Left cardiac atrium (tissue), 4 donors: Measurements from ENCODE around the gene DGLUCY. TPM values are rescaled to one million over a fixed set of nuclear protein-coding genes. Genes with fewer than 3 reads are reported as not detected.
"Not testable (repeated sequence)": the region's sequence is repeated elsewhere in the genome, so short reads cannot be mapped to it uniquely, and the experiment has no call there.

Source experiments
- ATAC-seq, 2 donors: fragments of 200-7000 bp; cut with Tn5 transposase; one replicate each; pipeline ENCODE4 v1.9.1; 2020; ENCODE audit warnings: mild to moderate bottlenecking in 2 of 2, moderate library complexity in 2 of 2
- DNase-seq: peaks from one replicate; pipeline ENCODE4 v3.0.0-alpha.2; 2020
- intact Hi-C, 2 donors: fragments of 100-400 bp; cut with DNase I; formaldehyde crosslinking; loops; one replicate each; pipeline versions ENCODE4 v1.14.1 to v1.15.1; 2022 to 2023
- total RNA-seq, 2 donors: library from RNA; stranded (reverse); fragmentation: NEBNext Ultra II Directional; extraction: Animal tissue kit (Norgen Biotek cat#: 25700); gene quantifications; one replicate each; pipeline ENCODE4 v1.2.1, GENCODE V29; 2021
- donor health status: DM: no; HTN: yes; CAD: no.
- donor health status: DM: no; HTN: yes; CAD: no; lungs with severe emphysema.
- donor health status: DM: yes; HTN: yes; CAD: no.
- donor health status: Dilated cardiomyopathy.

DGLUCY gene
- total RNA-seq, 2 donors from 2014 or later: 110 to 129 TPM

GRCh38 chr14:91156877-91157276 is 43.0 kb downstream of the DGLUCY start:
- intact Hi-C loops, DNase-seq, ATAC-seq: not testable (repeated sequence)

GRCh38 chr14:91158091-91158790 is 44.4 kb downstream of the DGLUCY start:
- intact Hi-C loops: no loop called here
- ATAC-seq (peak; percentile 64 to 66), DNase-seq (no peak)

- ATAC-seq: no peak
- intact Hi-C loops: no loop called here
- no peak for DNase-seq
Measured at GRCh38 chr14:91159182-91159581, 45.3 kb downstream of the DGLUCY start.

- intact Hi-C loops: no loop called here
- DNase-seq (no peak), ATAC-seq (no peak)
Measured at GRCh38 chr14:91159906-91160305, 46.0 kb downstream of the DGLUCY start.

GRCh38 chr14:91163316-91163715 is 49.4 kb downstream of the DGLUCY start:
- peak; percentile 40 to 70 for ATAC-seq
- no peak for DNase-seq
- intact Hi-C loops: no loop called here

GRCh38 chr14:91164676-91165075 is 50.8 kb downstream of the DGLUCY start:
- DNase-seq: no peak
- intact Hi-C loops: no loop called here
- peak in 1 of 2 donors; percentile 43 for ATAC-seq

- ATAC-seq (no peak), DNase-seq (no peak)
- intact Hi-C loops: no loop called here
Measured at GRCh38 chr14:91167380-91167770, 53.5 kb downstream of the DGLUCY start.

- DNase-seq (no peak), ATAC-seq (no peak)
- intact Hi-C loops: loop anchor here (5.0 kb wide), 3 partner anchors 53 to 113 kb away; partner anchors contain the start of gene RPS6KA5 (in 1 of the 2)
Measured at GRCh38 chr14:91169951-91170350, 56.1 kb downstream of the DGLUCY start.

GRCh38 chr14:91170504-91171121 is 56.7 kb downstream of the DGLUCY start:
- ATAC-seq (peak; percentile 33 to 52), DNase-seq (peak; percentile 43)
- intact Hi-C loops: loop anchor here (5.0 kb wide), 3 partner anchors 53 to 113 kb away; partner anchors contain the start of gene RPS6KA5 (in 1 of the 2)

- ATAC-seq (peak; percentile 76 to 81), DNase-seq (peak; percentile 60)
- intact Hi-C loops: loop anchor here (5.0 kb wide), 3 partner anchors 54 to 114 kb away; partner anchors contain the start of gene RPS6KA5 (in 1 of the 2)
Measured at GRCh38 chr14:91171291-91171690, 57.4 kb downstream of the DGLUCY start.

- DNase-seq (peak; percentile 89), ATAC-seq (peak; percentile 63 to 64)
- intact Hi-C loops: loop anchor here (2.0 to 5.0 kb wide), 4 partner anchors 56 to 270 kb away; partner anchors contain the start of gene RPS6KA5 (in 1 of the 2)
Measured at GRCh38 chr14:91173221-91173670, 59.4 kb downstream of the DGLUCY start.

- DNase-seq (no peak), ATAC-seq (no peak)
- intact Hi-C loops: loop anchor here (2.0 to 5.0 kb wide), 4 partner anchors 57 to 271 kb away; partner anchors contain the start of gene RPS6KA5 (in 1 of the 2)
Measured at GRCh38 chr14:91173904-91174303, 60.0 kb downstream of the DGLUCY start.

- ATAC-seq (no peak), DNase-seq (no peak)
- intact Hi-C loops: loop anchor here in 1 of 2 donors (5.0 kb wide), 1 partner anchor 268 kb away; no protein-coding TSS in a partner anchor
Measured at GRCh38 chr14:91175291-91176201, 61.7 kb downstream of the DGLUCY start.

GRCh38 chr14:91177073-91178034 is 63.5 kb downstream of the DGLUCY start:
- intact Hi-C loops: loop anchor here (2.0 to 5.0 kb wide), 2 partner anchors 109 to 270 kb away; no protein-coding TSS in a partner anchor
- ATAC-seq (peak; percentile 54 to 57), DNase-seq (no peak)

- no peak for DNase-seq
- intact Hi-C loops: no loop called here
- ATAC-seq: no peak
Measured at GRCh38 chr14:91180611-91181010, 66.7 kb downstream of the DGLUCY start.

GRCh38 chr14:91182753-91183152 is 68.9 kb downstream of the DGLUCY start:
- DNase-seq, intact Hi-C loops, ATAC-seq: not testable (repeated sequence)

GRCh38 chr14:91184559-91184958 is 70.7 kb downstream of the DGLUCY start:
- DNase-seq: no peak
- intact Hi-C loops: no loop called here

GRCh38 chr14:91185721-91186120 is 71.8 kb downstream of the DGLUCY start:
- ATAC-seq: no peak
- no peak for DNase-seq
- intact Hi-C loops: no loop called here

More at GRCh38 chr14:91184559-91184958, 70.7 kb downstream of the DGLUCY start:
- ATAC-seq: no peak
